HG02981 (cell line): Measurements from ENCODE around the gene THAP11.

Experiments used
- ATAC-seq: cut with Tn5 transposase; IDR thresholded peaks from one replicate; pipeline ENCODE4 v1.9.1; 2021; ENCODE audit warnings: mild to moderate bottlenecking, moderate library complexity; ENCODE audit not compliant: unreplicated experiment

THAP11 gene

GRCh38 chr16:67881621-67882161 is 39.6 kb downstream of the THAP11 start:
- ATAC-seq, result no peak

GRCh38 chr16:67882374-67883145 is 40.4 kb downstream of the THAP11 start:
- no peak for ATAC-seq

GRCh38 chr16:67883146-67883871 is 41.2 kb downstream of the THAP11 start:
- no peak for ATAC-seq

GRCh38 chr16:67883872-67884261 is 41.7 kb downstream of the THAP11 start:
- ATAC-seq, result no peak

GRCh38 chr16:67884684-67885083 is 42.6 kb downstream of the THAP11 start, which contains the start of gene NRN1L:
NRN1L (plus strand) TSS chr16:67884885; CDS start chr16:67884904, 19 bp downstream.
- no peak for ATAC-seq

- ATAC-seq, result no peak
These were observed 43.4 kb downstream of the THAP11 start for GRCh38 chr16:67885545-67885944.

GRCh38 chr16:67885976-67886375 is 43.9 kb downstream of the THAP11 start:
- ATAC-seq, result no peak

GRCh38 chr16:67886387-67886786 is 44.3 kb downstream of the THAP11 start:
- no peak for ATAC-seq

GRCh38 chr16:67888331-67888730 is 46.2 kb downstream of the THAP11 start:
- no peak for ATAC-seq

GRCh38 chr16:67892375-67892774 is 50.3 kb downstream of the THAP11 start:
- ATAC-seq, result no peak

- peak; percentile 93 for ATAC-seq
These were observed 51.0 kb downstream of the THAP11 start, which contains the start of gene PSKH1 for GRCh38 chr16:67892899-67893742. PSKH1 (plus strand) TSS chr16:67893254; CDS start chr16:67908750, 15,496 bp downstream.
